SHP77 treated with DMSO at 0.1 percent for 48 hours (cell line): ENCODE measurements around the gene EDAR.

Source experiments
- DNase-seq: peaks from one replicate; lab custom pipeline; 2025; lab: John Stamatoyannopoulos, UW

Gene EDAR

DNA sequence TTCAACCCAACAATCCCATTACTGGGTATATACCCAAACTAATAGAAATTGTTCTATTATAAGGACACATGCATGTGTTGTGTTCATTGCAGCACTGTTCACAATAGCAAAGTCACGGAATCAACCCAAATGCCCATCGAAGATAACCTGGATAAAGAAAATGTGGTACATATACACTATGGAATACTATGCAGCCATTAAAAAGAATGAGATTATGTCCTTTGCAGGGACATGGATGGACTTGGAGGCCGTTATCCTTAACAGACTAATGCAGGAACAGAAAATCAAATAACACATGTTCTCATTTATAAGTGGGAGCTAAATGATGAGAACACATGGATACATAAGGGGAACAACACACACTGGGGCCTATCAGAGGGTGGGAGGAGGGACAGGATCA is 136.6 kb downstream of the EDAR start:
- no peak for DNase-seq

DNA sequence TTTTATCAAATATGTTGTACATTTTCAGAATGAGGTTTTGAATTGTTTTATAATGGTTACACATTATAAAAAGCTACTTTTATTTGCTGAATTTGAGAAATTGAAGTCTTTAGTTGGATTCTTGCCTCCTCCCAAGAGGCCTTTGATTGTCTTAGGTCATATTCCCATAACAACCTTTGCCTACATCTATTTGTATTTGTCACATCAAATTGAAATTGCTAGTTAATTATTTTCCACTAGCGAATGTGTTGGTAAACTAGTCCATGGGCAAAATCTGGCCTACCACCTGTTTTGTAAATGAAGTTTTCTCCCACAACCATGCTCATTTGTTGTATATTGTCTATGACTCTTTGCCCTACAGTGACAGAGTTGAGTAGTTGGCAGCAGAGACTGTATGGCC is 142.0 kb downstream of the EDAR start:
- DNase-seq = no peak

DNA sequence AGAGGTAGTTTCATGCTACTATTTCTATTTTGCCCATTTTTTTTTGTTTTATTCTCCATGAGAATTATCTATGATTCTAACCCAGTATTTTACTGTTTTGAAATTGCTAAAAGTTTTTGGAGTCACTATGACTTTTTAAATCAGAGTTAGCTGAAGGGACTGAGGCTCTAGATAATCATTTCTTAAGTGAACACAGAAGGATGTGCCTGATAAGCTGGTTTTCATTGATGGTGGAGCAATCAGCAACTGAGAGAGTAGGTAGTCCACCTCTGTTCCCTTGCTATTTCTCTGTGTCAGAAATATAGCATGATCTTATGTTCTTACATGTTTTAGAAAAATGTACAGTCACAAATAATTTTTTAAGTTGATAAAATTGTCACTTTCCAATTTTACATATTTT is 143.1 kb downstream of the EDAR start:
- DNase-seq = no peak
